SU-DHL-6 (cell line): ENCODE measurements around the gene NOB1.

Experiments used
- H2AFZ ChIP-seq: fragments of 200-600 bp; sonication (generic); 2 replicates; pipeline ENCODE4 v1.6.1; 2014; ENCODE audit warnings: low read depth, mild to moderate bottlenecking, moderate library complexity, mixed read lengths, antibody characterized with exemption, low read length; ENCODE audit not compliant: severe bottlenecking
- H3F3A ChIP-seq: fragments of 200-600 bp; shearing (Covaris generic); 2 replicates; pipeline ENCODE4 v1.6.0; 2016; ENCODE audit warnings: antibody characterized with exemption, mild to moderate bottlenecking; ENCODE audit not compliant: insufficient read depth
- H3K27ac ChIP-seq: fragments of 200-600 bp; sonication (generic); 2 replicates; pipeline ENCODE4 v1.5.1; 2016; ENCODE audit warnings: low read depth, mild to moderate bottlenecking, low read length, moderate library complexity, mixed read lengths
- H3K27me3 ChIP-seq: fragments of 200-600 bp; sonication (generic), shearing (Covaris generic); 2 replicates; pipeline ENCODE4 v1.6.0; 2014; ENCODE audit warnings: mild to moderate bottlenecking, low read length
- H3K36me3 ChIP-seq: fragments of 200-600 bp; sonication (generic); 2 replicates; pipeline ENCODE4 v1.6.1; 2014; ENCODE audit warnings: mild to moderate bottlenecking, low read length, mixed read lengths
- H3K4me2 ChIP-seq: fragments of 300-600, 200-600 bp; shearing (Covaris generic), sonication (generic); 2 replicates; pipeline ENCODE4 v1.6.0; 2014; ENCODE audit warnings: low read length, low read depth, mild to moderate bottlenecking; ENCODE audit not compliant: poor library complexity, severe bottlenecking
- H3K4me3 ChIP-seq: fragments of 200-600 bp; sonication (generic); 2 replicates; pipeline ENCODE4 v1.5.1; 2014; ENCODE audit warnings: antibody characterized with exemption, low read length, mild to moderate bottlenecking, mixed read lengths; ENCODE audit not compliant: insufficient read depth, poor library complexity, severe bottlenecking
- H3K79me2 ChIP-seq: fragments of 200-600 bp; sonication (generic); 2 replicates; pipeline ENCODE4 v1.6.1; 2014; ENCODE audit warnings: mild to moderate bottlenecking, low read length, moderate library complexity; ENCODE audit not compliant: insufficient read depth
- H3K9ac ChIP-seq: fragments of 200-600 bp; sonication (generic); 2 replicates; pipeline ENCODE4 v1.7.0; 2014; ENCODE audit warnings: mild to moderate bottlenecking, low read length
- H3K9me2 ChIP-seq: fragments of 200-600 bp; sonication (generic); replicated peaks from 2 replicates; pipeline ENCODE4 v1.6.1; 2014; ENCODE audit warnings: low read length; ENCODE audit not compliant: insufficient read depth
- H3K9me3 ChIP-seq: fragments of 200-600 bp; sonication (generic); 2 replicates; pipeline ENCODE4 v1.6.1; 2014; ENCODE audit warnings: low read length, mixed read lengths; ENCODE audit not compliant: insufficient read depth
- H4K20me1 ChIP-seq: fragments of 200-600 bp; sonication (generic); 2 replicates; pipeline ENCODE4 v1.6.1; 2014; ENCODE audit warnings: low read depth, mild to moderate bottlenecking, antibody characterized with exemption, low read length, moderate library complexity, mixed read lengths
- EZH2phosphoT487 ChIP-seq: fragments of 200-600 bp; sonication (generic), shearing (Covaris generic); conservative IDR thresholded peaks from 2 replicates; pipeline ENCODE4 v1.6.1; 2018; ENCODE audit warnings: mild to moderate bottlenecking, antibody characterized with exemption, low read length, moderate library complexity, mixed read lengths
- TF ChIP-seq, protein P1 (sequence below): fragments of 200-600 bp; sonication (generic); IDR thresholded peaks from one replicate; pipeline ENCODE4 v1.5.1; 2017; ENCODE audit warnings: antibody characterized with exemption, mild to moderate bottlenecking, low read length, moderate library complexity; ENCODE audit not compliant: insufficient read depth, poor library complexity, severe bottlenecking

Gene NOB1

GRCh38 chr16:69773260-69773947 lies 18.7 kb upstream of the NOB1 start:
- no peaks in the 10 kb centered on the region for H4K20me1 ChIP-seq
- no peak overlapping the region for H3K9ac ChIP-seq
- H3K9me3 ChIP-seq, result no peaks in the 10 kb centered on the region
- H3K27ac ChIP-seq, result no peak overlapping the region
- no peaks in the 10 kb centered on the region for H3K27me3 ChIP-seq
- H3K36me3 ChIP-seq, result no peaks in the 10 kb centered on the region
- H3K79me2 ChIP-seq, result peaks cover 80% of the 10 kb centered on the region
- H3F3A ChIP-seq, result no peaks in the 10 kb centered on the region
- H3K4me2 ChIP-seq, result peak overlapping the region; percentile 21
- H3K4me3 ChIP-seq, result no peak overlapping the region
- TF ChIP-seq EZH2phosphoT487, result no peak
- TF ChIP-seq, protein P1, sequence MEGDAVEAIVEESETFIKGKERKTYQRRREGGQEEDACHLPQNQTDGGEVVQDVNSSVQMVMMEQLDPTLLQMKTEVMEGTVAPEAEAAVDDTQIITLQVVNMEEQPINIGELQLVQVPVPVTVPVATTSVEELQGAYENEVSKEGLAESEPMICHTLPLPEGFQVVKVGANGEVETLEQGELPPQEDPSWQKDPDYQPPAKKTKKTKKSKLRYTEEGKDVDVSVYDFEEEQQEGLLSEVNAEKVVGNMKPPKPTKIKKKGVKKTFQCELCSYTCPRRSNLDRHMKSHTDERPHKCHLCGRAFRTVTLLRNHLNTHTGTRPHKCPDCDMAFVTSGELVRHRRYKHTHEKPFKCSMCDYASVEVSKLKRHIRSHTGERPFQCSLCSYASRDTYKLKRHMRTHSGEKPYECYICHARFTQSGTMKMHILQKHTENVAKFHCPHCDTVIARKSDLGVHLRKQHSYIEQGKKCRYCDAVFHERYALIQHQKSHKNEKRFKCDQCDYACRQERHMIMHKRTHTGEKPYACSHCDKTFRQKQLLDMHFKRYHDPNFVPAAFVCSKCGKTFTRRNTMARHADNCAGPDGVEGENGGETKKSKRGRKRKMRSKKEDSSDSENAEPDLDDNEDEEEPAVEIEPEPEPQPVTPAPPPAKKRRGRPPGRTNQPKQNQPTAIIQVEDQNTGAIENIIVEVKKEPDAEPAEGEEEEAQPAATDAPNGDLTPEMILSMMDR, result no peak
- no peaks in the 10 kb centered on the region for H3K9me2 ChIP-seq
- H2AFZ ChIP-seq, result no peak overlapping the region

DNA sequence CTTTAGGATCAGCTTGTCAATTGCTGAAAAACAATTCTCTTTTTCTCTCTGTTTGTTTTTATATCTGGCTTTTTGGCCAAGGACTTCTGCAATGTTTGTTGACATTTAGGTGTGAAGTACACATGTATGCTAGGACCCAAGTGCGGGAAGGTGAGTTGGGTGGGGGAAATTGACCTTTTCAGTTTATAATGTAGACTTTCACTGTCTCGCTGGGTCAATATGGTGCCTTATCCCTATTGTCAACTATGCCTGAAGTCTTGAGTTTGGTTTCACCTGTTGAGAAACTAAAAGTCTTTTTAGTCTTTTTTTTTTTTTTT lies 16.9 kb upstream of the NOB1 start:
- Histone ChIP-seq H3K9ac (no peak overlapping the region), H3K4me2 (no peak overlapping the region), H3K79me2 (peaks cover 94% of the 10 kb centered on the region), H3K36me3 (no peaks in the 10 kb centered on the region), H3K9me2 (no peaks in the 10 kb centered on the region), H3K27me3 (no peaks in the 10 kb centered on the region), H3K9me3 (no peaks in the 10 kb centered on the region), H2AFZ (no peak overlapping the region), H3F3A (no peaks in the 10 kb centered on the region), H4K20me1 (no peaks in the 10 kb centered on the region), H3K4me3 (no peak overlapping the region), H3K27ac (no peak overlapping the region)
- TF ChIP-seq, protein P1, result no peak
- no peak for TF ChIP-seq EZH2phosphoT487

DNA sequence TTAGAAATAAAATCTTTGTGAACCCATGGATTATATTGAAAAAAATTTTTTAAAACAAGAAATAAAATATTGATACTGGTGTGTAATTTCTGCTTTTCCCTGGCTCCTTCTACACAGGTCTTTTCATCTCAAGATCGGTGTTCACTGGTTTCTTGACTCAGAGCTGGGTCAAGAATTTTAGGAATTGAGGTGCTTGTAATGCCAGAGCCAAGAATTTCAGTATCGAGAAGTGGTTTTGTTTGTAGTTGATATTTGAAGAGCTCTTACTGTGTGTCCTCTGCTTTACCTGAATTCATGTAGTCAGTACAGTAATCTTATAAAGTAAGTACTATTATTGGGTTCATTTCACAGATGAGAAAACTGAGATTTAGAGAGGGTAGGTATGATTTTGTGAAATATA lies 14.7 kb upstream of the NOB1 start:
- H3K9ac ChIP-seq, result no peak overlapping the region
- H4K20me1 ChIP-seq, result no peaks in the 10 kb centered on the region
- no peak for TF ChIP-seq EZH2phosphoT487
- TF ChIP-seq, protein P1, result no peak
- H3K27me3 ChIP-seq, result no peaks in the 10 kb centered on the region
- no peaks in the 10 kb centered on the region for H3K9me3 ChIP-seq
- H3K79me2 ChIP-seq, result peaks cover 98% of the 10 kb centered on the region
- no peak overlapping the region for H3K4me2 ChIP-seq
- no peaks in the 10 kb centered on the region; the same call in 1 of the 2 replicates for H3F3A ChIP-seq
- H3K9me2 ChIP-seq, result no peaks in the 10 kb centered on the region
- no peak overlapping the region for H2AFZ ChIP-seq
- no peaks in the 10 kb centered on the region for H3K36me3 ChIP-seq
- no peak overlapping the region for H3K4me3 ChIP-seq
- no peak overlapping the region for H3K27ac ChIP-seq
